Hepatocyte (in vitro differentiated cells): ENCODE data around the gene FOS. TPM values are rescaled to one million over a fixed set of nuclear protein-coding genes. Genes with fewer than 3 reads are reported as not detected.

Source experiments
- DNase-seq: peaks from one replicate; pipeline ENCODE4 v3.0.0-alpha.2; 2016; ENCODE audit warnings: low spot score
- H2AFZ ChIP-seq: fragments of 200-600 bp; sonication (generic); 2 replicates; pipeline ENCODE4 v1.6.0; 2016; ENCODE audit warnings: antibody characterized with exemption, mild to moderate bottlenecking
- H3K27ac ChIP-seq: fragments of 200-600 bp; sonication (generic); 2 replicates; pipeline ENCODE4 v1.5.1; 2016; ENCODE audit warnings: mild to moderate bottlenecking
- H3K27me3 ChIP-seq: fragments of 200-600 bp; sonication (generic); 2 replicates; pipeline ENCODE4 v1.6.1; 2016
- H3K36me3 ChIP-seq: fragments of 200-600 bp; sonication (generic); replicated peaks from 2 replicates; pipeline ENCODE4 v1.5.1; 2016; ENCODE audit warnings: low read depth; ENCODE audit not compliant: insufficient read depth
- H3K4me1 ChIP-seq: fragments of 200-600 bp; sonication (generic); 2 replicates; pipeline ENCODE4 v1.5.1; 2016; ENCODE audit warnings: mild to moderate bottlenecking, moderate library complexity; ENCODE audit not compliant: insufficient read depth
- H3K4me2 ChIP-seq: fragments of 200-600 bp; sonication (generic); 2 replicates; pipeline ENCODE4 v1.6.0; 2016
- H3K4me3 ChIP-seq: fragments of 200-600 bp; sonication (generic); 2 replicates; pipeline ENCODE4 v1.5.1; 2016; ENCODE audit warnings: mild to moderate bottlenecking
- H3K79me2 ChIP-seq: fragments of 200-600 bp; sonication (generic); 2 replicates; pipeline ENCODE4 v1.6.0; 2017; ENCODE audit warnings: mild to moderate bottlenecking
- H3K9me2 ChIP-seq: fragments of 200-600 bp; sonication (generic); replicated peaks from 2 replicates; pipeline ENCODE4 v1.6.0; 2017; ENCODE audit warnings: mild to moderate bottlenecking; ENCODE audit not compliant: insufficient read depth
- H3K9me3 ChIP-seq: fragments of 200-600 bp; sonication (generic); 2 replicates; pipeline ENCODE4 v1.5.1; 2016; ENCODE audit warnings: low read depth, mild to moderate bottlenecking
- H4K20me1 ChIP-seq: fragments of 200-600 bp; sonication (generic); 2 replicates; pipeline ENCODE4 v1.6.0; 2016; ENCODE audit warnings: mild to moderate bottlenecking; ENCODE audit not compliant: insufficient read depth, poor library complexity, severe bottlenecking
- CTCF ChIP-seq: fragments of 200-600 bp; sonication (generic); IDR thresholded peaks from 2 replicates; pipeline ENCODE4 v1.5.1; 2016; ENCODE audit warnings: antibody characterized with exemption, mild to moderate bottlenecking; ENCODE audit not compliant: poor library complexity
- EZH2 ChIP-seq: fragments of 200-600 bp; sonication (generic); IDR thresholded peaks from 2 replicates; pipeline ENCODE4 v1.6.1; 2016; ENCODE audit warnings: antibody characterized with exemption, mild to moderate bottlenecking, borderline replicate concordance
- EZH2phosphoT487 ChIP-seq: fragments of 200-600 bp; sonication (generic); IDR thresholded peaks from one replicate; pipeline ENCODE4 v1.6.1; 2018; ENCODE audit warnings: antibody characterized with exemption, mild to moderate bottlenecking, low read depth, moderate library complexity; ENCODE audit not compliant: unreplicated experiment, severe bottlenecking
- WGBS: methylation state at CpG from one replicate; pipeline ENCODE4 v1.1.6; 2016; ENCODE audit warnings: low lambda C conversion rate; ENCODE audit errors: missing lambda C conversion rate; 5-methylcytosine and 5-hydroxymethylcytosine counted together
- polyA plus RNA-seq: library from polyadenylated mRNA; unstranded; fragments of >200 nt; fragmentation: Nextera tagmentation; extraction: Ambion mirVana; gene quantifications from 2 replicates; pipeline ENCODE4 v1.2.1, GENCODE V29; 2016
- total RNA-seq: library from RNA; depleted of rRNA; stranded (reverse); fragments of >200 nt; gene quantifications from 2 replicates; pipeline ENCODE4 v1.2.3, GENCODE V29; 2014

Gene FOS
- total and polyA plus RNA-seq, 2 experiments from 2014 or later = 865 to 935 TPM

- H3K9me2 ChIP-seq = no peaks in the 10 kb centered on the region
- WGBS = 74% methylated on average over 9 of the region's 9 CpGs
- H2AFZ ChIP-seq = no peak overlapping the region
- H3K4me2 ChIP-seq = no peak overlapping the region
- H3K36me3 ChIP-seq = no peaks in the 10 kb centered on the region
- H3K4me3 ChIP-seq = no peak overlapping the region
- no peaks in the 10 kb centered on the region for H3K9me3 ChIP-seq
- H4K20me1 ChIP-seq = no peaks in the 10 kb centered on the region
- no peaks in the 10 kb centered on the region for H3K79me2 ChIP-seq
- DNase-seq = no peak
- peak overlapping the region; percentile 84 for H3K27ac ChIP-seq
- peaks cover 23% of the 10 kb centered on the region for H3K4me1 ChIP-seq
- no peaks in the 10 kb centered on the region for H3K27me3 ChIP-seq
- TF ChIP-seq EZH2phosphoT487 (no peak), CTCF (no peak), EZH2 (no peak)
Observed at GRCh38 chr14:75298187-75298965, 19.7 kb downstream of the FOS start.

GRCh38 chr14:75299059-75299458 lies 20.4 kb downstream of the FOS start:
- DNase-seq = peak; percentile 60
- Histone ChIP-seq H3K36me3 (no peaks in the 10 kb centered on the region), H3K4me3 (no peak overlapping the region), H2AFZ (no peak overlapping the region), H3K79me2 (no peaks in the 10 kb centered on the region), H3K27ac (peak overlapping the region; percentile 84), H3K27me3 (no peaks in the 10 kb centered on the region), H3K4me1 (peaks cover 21% of the 10 kb centered on the region), H4K20me1 (no peaks in the 10 kb centered on the region), H3K4me2 (no peak overlapping the region), H3K9me2 (no peaks in the 10 kb centered on the region), H3K9me3 (no peaks in the 10 kb centered on the region)
- TF ChIP-seq EZH2phosphoT487 (no peak), CTCF (no peak), EZH2 (no peak)
- WGBS = 60% methylated on average over 8 of the region's 8 CpGs

GRCh38 chr14:75299576-75299975 lies 20.9 kb downstream of the FOS start:
- TF ChIP-seq EZH2 = no peak
- H3K27me3 ChIP-seq = no peaks in the 10 kb centered on the region
- H3K79me2 ChIP-seq = no peaks in the 10 kb centered on the region
- no peaks in the 10 kb centered on the region for H3K9me2 ChIP-seq
- no peak overlapping the region for H3K4me2 ChIP-seq
- peak overlapping the region; percentile 84 for H3K27ac ChIP-seq
- 63% methylated on average over 1 of the region's 1 CpG for WGBS
- H3K36me3 ChIP-seq = no peaks in the 10 kb centered on the region
- no peak for DNase-seq
- H3K9me3 ChIP-seq = no peaks in the 10 kb centered on the region
- no peaks in the 10 kb centered on the region for H4K20me1 ChIP-seq
- H3K4me1 ChIP-seq = peaks cover 21% of the 10 kb centered on the region
- H2AFZ ChIP-seq = no peak overlapping the region
- H3K4me3 ChIP-seq = no peak overlapping the region

GRCh38 chr14:75301666-75302325 lies 23.2 kb downstream of the FOS start:
- peaks cover 10% of the 10 kb centered on the region for H3K4me1 ChIP-seq
- no peaks in the 10 kb centered on the region for H3K79me2 ChIP-seq
- DNase-seq = peak; percentile 73
- no peak overlapping the region for H3K4me2 ChIP-seq
- H3K27me3 ChIP-seq = no peaks in the 10 kb centered on the region
- 77% methylated on average over 9 of the region's 9 CpGs for WGBS
- no peak for TF ChIP-seq CTCF
- TF ChIP-seq EZH2 = no peak
- no peak for TF ChIP-seq EZH2phosphoT487
- H3K27ac ChIP-seq = peak overlapping the region; percentile 67
- H3K36me3 ChIP-seq = no peaks in the 10 kb centered on the region
- no peaks in the 10 kb centered on the region for H3K9me3 ChIP-seq
- no peak overlapping the region for H2AFZ ChIP-seq
- H4K20me1 ChIP-seq = no peaks in the 10 kb centered on the region
- H3K4me3 ChIP-seq = no peak overlapping the region
- H3K9me2 ChIP-seq = no peaks in the 10 kb centered on the region
